Activated CD8-positive, alpha-beta memory T cell treated with anti-CD3 and anti-CD28 coated beads, Interleukin-2, amount 50 U/mL, for 1 hour (primary cell): ENCODE results near the gene DMGDH.

ENCODE experiments used
- DNase-seq: peaks from one replicate; pipeline ENCODE4 v3.0.0-alpha.2; 2020; ENCODE audit errors: extremely low read depth

DMGDH gene

GRCh38 chr5:78974011-78974410, 95.5 kb downstream of the DMGDH start:
- DNase-seq = no peak

DNA sequence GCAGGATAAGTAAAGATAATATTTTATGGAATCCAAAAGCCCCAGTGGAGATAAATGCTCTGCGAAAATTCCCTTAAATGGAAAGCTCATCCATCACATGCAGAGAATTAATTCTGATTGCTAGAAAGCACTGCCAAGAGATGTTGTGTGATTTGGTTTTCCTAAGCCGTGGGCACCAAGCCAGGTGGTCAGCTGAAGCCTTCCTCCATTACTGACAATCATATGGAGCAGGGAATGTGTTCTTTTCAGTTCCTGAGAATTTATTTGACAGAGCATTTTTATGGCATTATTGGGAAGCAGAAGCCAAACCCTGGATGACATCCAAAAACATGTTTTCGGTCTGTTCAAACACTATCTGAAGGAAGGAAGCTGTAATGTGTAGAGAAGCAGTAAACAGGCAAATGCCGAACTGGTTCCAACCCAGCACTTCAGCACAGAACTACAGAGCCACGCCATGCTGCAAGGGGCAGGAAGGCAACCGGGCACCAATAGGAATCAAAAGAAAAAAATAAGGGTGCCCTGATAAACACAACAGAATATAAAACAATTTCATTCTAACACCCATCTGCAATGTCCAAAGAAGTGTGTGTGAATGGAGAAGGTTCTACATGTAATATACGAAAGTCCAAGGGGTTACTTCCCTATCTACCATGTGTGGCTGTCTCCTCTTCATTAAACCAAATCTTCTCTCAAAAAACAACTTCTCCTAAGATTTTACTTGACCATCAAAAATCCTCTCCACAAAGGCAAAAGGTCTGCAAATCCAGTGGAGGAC, 96.6 kb downstream of the DMGDH start:
- DNase-seq = no peak

- DNase-seq = no peak
Observed at GRCh38 chr5:78971998-78972397, 97.5 kb downstream of the DMGDH start.

- DNase-seq = no peak
Observed at GRCh38 chr5:78968781-78969180, 100.7 kb downstream of the DMGDH start.

- no peak for DNase-seq
Observed at GRCh38 chr5:78964889-78965288, 104.6 kb downstream of the DMGDH start.

DNA sequence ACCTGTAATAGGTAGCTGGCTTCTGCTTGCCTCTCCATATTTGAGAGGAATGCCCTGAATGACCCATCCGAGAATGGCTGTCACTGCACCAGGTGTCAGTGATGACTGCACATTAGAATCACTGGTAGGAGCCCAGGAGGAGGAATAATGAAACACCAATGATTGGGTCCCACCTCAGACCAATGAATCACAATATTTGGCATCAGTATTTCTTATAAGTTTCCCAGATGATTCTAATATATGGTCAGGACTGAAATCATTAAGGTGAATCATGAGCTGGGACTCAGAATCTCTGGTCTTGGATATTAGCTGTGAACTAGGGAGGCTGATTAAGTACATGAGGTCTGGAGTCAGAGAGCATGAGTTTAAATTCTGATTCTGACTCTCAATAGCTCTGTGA, 107.7 kb downstream of the DMGDH start:
- no peak for DNase-seq

- no peak for DNase-seq
Observed at GRCh38 chr5:78959767-78960166, 109.7 kb downstream of the DMGDH start.

- DNase-seq = no peak
Observed at GRCh38 chr5:78958672-78959445, 110.6 kb downstream of the DMGDH start.

DNA sequence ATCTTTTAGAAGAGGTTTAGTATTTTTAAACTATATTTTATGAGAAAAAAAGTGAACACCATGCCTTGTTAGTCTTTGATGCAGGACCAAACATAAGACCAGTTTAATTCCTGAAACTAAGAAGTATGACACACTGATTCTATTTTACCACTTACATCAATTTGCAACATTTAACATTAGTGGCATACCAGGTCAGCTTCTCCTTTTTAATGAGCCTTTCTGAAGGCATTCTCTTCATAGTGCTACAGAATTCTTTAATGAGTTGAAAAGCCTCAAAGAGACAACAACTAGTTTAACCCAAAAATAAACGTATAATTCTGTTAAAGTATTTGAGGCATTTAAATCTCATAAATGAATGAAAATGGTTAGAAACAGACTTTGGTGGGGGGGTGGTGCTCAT, 112.6 kb downstream of the DMGDH start:
- DNase-seq = no peak

- no peak for DNase-seq
Observed at GRCh38 chr5:78953092-78953800, 116.2 kb downstream of the DMGDH start.
